Erythroblast (primary cell): ENCODE data around the gene CUX1.

Experiments
- GATA1 ChIP-seq: IDR thresholded peaks from 2 replicates; pipeline ENCODE4 v1.6.1; 2011; ENCODE audit warnings: low read depth, mild to moderate bottlenecking, control low read depth, low read length, moderate library complexity
- POLR2A ChIP-seq: IDR thresholded peaks from 2 replicates; pipeline ENCODE4 v1.6.1; 2011; ENCODE audit warnings: mild to moderate bottlenecking, low read length

- no peak for TF ChIP-seq GATA1
- no peak for TF ChIP-seq POLR2A
Observed at GRCh38 chr7:102103027-102103372, 285.6 kb downstream of the CUX1 start.
